Body of pancreas (tissue), 4 donors: ENCODE measurements around the gene AP1M2.

ENCODE experiments used
- CTCF ChIP-seq, 7 experiments: fragments of 450-650 bp in 4 of 7; fragments of 200-600 bp in 3 of 7; sonication (generic) in 3 of 7; IDR thresholded peaks; one replicate each; pipeline ENCODE4 v1.5.1; 2016 to 2019; ENCODE audit warnings: antibody characterized with exemption in 7 of 7
- POLR2A ChIP-seq, 3 donors: fragments of 450-650 bp; IDR thresholded peaks; one replicate each; pipeline ENCODE4 v1.6.1; 2016; ENCODE audit warnings: antibody characterized with exemption in 3 of 3, mild to moderate bottlenecking in 2 of 3

DNA sequence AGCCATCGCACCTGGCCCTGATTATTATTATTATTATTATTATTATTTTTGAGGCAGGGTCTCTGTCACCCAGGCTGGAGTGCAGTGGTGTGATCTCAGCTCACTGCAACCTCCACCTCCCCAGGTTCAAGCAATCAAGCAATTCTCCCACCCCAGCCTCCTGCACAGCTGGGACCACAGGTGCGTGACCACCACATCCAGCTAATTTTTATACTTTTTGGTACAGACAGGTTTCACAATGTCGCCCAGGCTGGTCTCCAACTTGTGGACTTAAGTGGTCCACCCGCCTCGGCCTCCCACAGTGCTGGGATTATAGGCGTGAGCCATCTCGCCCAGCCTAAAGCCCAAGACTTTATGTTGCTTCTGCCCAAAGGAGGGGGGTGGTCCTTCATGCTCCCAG is 6.0 kb upstream of the AP1M2 start:
- no peak for TF ChIP-seq CTCF (IDR thresholded peaks at IDR 0.05)
- TF ChIP-seq POLR2A (IDR thresholded peaks at IDR 0.05), result no peak
